Mesothelial cell of epicardium (in vitro differentiated cells): ENCODE results near the gene DGAT2. TPM values are rescaled to one million over a fixed set of nuclear protein-coding genes. Genes with fewer than 3 reads are reported as not detected.

Source experiments
- DNase-seq, 2 experiments: peaks; one replicate each; pipeline ENCODE4 v3.0.0; 2021; ENCODE audit warnings: low spot score in 2 of 2; ENCODE audit not compliant: unreplicated experiment in 2 of 2
- H3K27ac Mint-ChIP-seq: 2 replicates; pipeline ENCODE4 v1.8.0; 2021; ENCODE audit warnings: mixed read lengths
- H3K27me3 Mint-ChIP-seq: 2 replicates; pipeline ENCODE4 v1.8.0; 2021; ENCODE audit warnings: low read depth, mixed read lengths
- H3K36me3 Mint-ChIP-seq: 2 replicates; pipeline ENCODE4 v1.8.0; 2021; ENCODE audit warnings: mixed read lengths
- H3K4me1 Mint-ChIP-seq: 2 replicates; pipeline ENCODE4 v1.8.0; 2021; ENCODE audit warnings: mixed read lengths
- H3K4me3 Mint-ChIP-seq: 2 replicates; pipeline ENCODE4 v1.8.0; 2021; ENCODE audit warnings: mild to moderate bottlenecking, moderate library complexity, mixed read lengths
- H3K9me3 Mint-ChIP-seq: 2 replicates; pipeline ENCODE4 v1.8.0; 2021; ENCODE audit warnings: mixed read lengths
- CTCF ChIP-seq: fragments of 200-600 bp; sonication (generic); IDR thresholded peaks from one replicate; pipeline ENCODE4 v1.5.0; 2021; ENCODE audit warnings: antibody characterized with exemption; ENCODE audit not compliant: unreplicated experiment
- total RNA-seq: library from RNA; stranded (reverse); gene quantifications from 3 replicates; pipeline ENCODE4 v1.2.1, GENCODE V29; 2021

DGAT2 gene
- 1.3 TPM in 3 replicates for total RNA-seq

GRCh38 chr11:75768112-75768908, at the start of gene DGAT2:
TSS of gene DGAT2 (plus strand) at chr11:75768778. CDS start at chr11:75768992, 214 bp downstream.
- H3K27me3 Mint-ChIP-seq = peaks cover 53% of the 10 kb centered on the region
- no peaks in the 10 kb centered on the region for H3K36me3 Mint-ChIP-seq
- no peak for TF ChIP-seq CTCF
- peak; percentile 45 to 78 for DNase-seq
- H3K4me3 Mint-ChIP-seq = peak within 1 kb of the TSS; percentile 62
- H3K4me1 Mint-ChIP-seq = peaks cover 14% of the 10 kb centered on the region
- H3K9me3 Mint-ChIP-seq = no peaks in the 10 kb centered on the region
- H3K27ac Mint-ChIP-seq = no peak within 1 kb of the TSS

- peaks cover 16% of the 10 kb centered on the region for H3K27me3 Mint-ChIP-seq
- TF ChIP-seq CTCF = no peak
- no peaks in the 10 kb centered on the region for H3K9me3 Mint-ChIP-seq
- peaks cover 6% of the 10 kb centered on the region for H3K4me1 Mint-ChIP-seq
- no peak for DNase-seq
- H3K4me3 Mint-ChIP-seq = no peak overlapping the region
- no peaks in the 10 kb centered on the region for H3K36me3 Mint-ChIP-seq
- H3K27ac Mint-ChIP-seq = no peak overlapping the region
Observed at GRCh38 chr11:75719340-75720239, 49.0 kb upstream of the DGAT2 start.

- no peak for TF ChIP-seq CTCF
- H3K9me3 Mint-ChIP-seq = no peaks in the 10 kb centered on the region
- H3K36me3 Mint-ChIP-seq = no peaks in the 10 kb centered on the region
- H3K4me1 Mint-ChIP-seq = peaks cover 6% of the 10 kb centered on the region
- H3K27me3 Mint-ChIP-seq = peaks cover 16% of the 10 kb centered on the region
- H3K4me3 Mint-ChIP-seq = no peak overlapping the region
- DNase-seq = no peak
- no peak overlapping the region for H3K27ac Mint-ChIP-seq
Observed at GRCh38 chr11:75720639-75721038, 47.9 kb upstream of the DGAT2 start.

GRCh38 chr11:75721852-75722668, 46.5 kb upstream of the DGAT2 start:
- Mint-ChIP-seq H3K36me3 (no peaks in the 10 kb centered on the region), H3K9me3 (no peaks in the 10 kb centered on the region), H3K27ac (no peak overlapping the region), H3K4me3 (no peak overlapping the region), H3K27me3 (peaks cover 9% of the 10 kb centered on the region), H3K4me1 (peaks cover 6% of the 10 kb centered on the region)
- no peak for DNase-seq
- no peak for TF ChIP-seq CTCF

- no peaks in the 10 kb centered on the region for H3K36me3 Mint-ChIP-seq
- H3K9me3 Mint-ChIP-seq = no peaks in the 10 kb centered on the region
- no peak overlapping the region for H3K27ac Mint-ChIP-seq
- H3K4me1 Mint-ChIP-seq = peaks cover 6% of the 10 kb centered on the region
- H3K27me3 Mint-ChIP-seq = peaks cover 5% of the 10 kb centered on the region
- H3K4me3 Mint-ChIP-seq = no peak overlapping the region
- no peak for DNase-seq
- TF ChIP-seq CTCF = no peak
Observed at GRCh38 chr11:75722669-75723042, 45.9 kb upstream of the DGAT2 start.
